Fibroblast of the aortic adventitia (primary cell): Measurements from ENCODE around the gene ASF1A. TPM values are rescaled to one million over a fixed set of nuclear protein-coding genes. Genes with fewer than 3 reads are reported as not detected.

Experiments used
- DNase-seq: peaks from one replicate; pipeline ENCODE4 v3.0.0-alpha.2; 2010; ENCODE audit warnings: low read depth
- H3K4me3 ChIP-seq: 2 replicates; pipeline ENCODE4 v1.5.1; 2011; ENCODE audit warnings: low read depth, mild to moderate bottlenecking, control low read depth, low read length, moderate library complexity
- total RNA-seq: library from RNA; depleted of rRNA; stranded (reverse); fragments of >200 nt; gene quantifications from 2 replicates; pipeline ENCODE4 v1.2.3, GENCODE V29; 2012; ENCODE audit warnings: low replicate concordance
- TF ChIP-seq, protein P1 (sequence below): IDR thresholded peaks from 2 replicates; pipeline ENCODE4 v1.5.1; 2011; ENCODE audit warnings: mild to moderate bottlenecking, low read length, control low read depth, inconsistent platforms; ENCODE audit not compliant: insufficient read depth

The ASF1A gene
- total RNA-seq, 1 donor: 26.1 TPM

DNA sequence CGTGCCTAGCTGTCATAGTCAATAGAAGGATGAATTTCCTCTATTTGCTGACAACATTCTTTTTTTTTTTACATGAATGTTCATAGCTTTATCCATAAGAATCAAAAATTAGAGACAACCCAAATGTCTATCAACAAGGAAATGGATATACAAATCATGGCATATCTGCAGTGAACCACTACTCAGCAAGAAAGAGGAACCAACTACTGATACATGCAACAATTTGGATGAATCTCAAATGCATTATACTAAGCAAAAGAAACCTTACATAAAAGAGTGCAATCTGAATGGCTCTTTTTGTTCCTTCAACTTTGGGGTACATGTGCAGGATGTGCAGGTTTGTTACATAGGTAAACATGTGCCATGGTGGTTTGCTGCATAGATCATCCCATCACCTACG lies 58.7 kb downstream of the ASF1A start:
- DNase-seq: no peak
- TF ChIP-seq, protein P1, sequence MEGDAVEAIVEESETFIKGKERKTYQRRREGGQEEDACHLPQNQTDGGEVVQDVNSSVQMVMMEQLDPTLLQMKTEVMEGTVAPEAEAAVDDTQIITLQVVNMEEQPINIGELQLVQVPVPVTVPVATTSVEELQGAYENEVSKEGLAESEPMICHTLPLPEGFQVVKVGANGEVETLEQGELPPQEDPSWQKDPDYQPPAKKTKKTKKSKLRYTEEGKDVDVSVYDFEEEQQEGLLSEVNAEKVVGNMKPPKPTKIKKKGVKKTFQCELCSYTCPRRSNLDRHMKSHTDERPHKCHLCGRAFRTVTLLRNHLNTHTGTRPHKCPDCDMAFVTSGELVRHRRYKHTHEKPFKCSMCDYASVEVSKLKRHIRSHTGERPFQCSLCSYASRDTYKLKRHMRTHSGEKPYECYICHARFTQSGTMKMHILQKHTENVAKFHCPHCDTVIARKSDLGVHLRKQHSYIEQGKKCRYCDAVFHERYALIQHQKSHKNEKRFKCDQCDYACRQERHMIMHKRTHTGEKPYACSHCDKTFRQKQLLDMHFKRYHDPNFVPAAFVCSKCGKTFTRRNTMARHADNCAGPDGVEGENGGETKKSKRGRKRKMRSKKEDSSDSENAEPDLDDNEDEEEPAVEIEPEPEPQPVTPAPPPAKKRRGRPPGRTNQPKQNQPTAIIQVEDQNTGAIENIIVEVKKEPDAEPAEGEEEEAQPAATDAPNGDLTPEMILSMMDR: no peak
- H3K4me3 ChIP-seq: no peak overlapping the region

DNA sequence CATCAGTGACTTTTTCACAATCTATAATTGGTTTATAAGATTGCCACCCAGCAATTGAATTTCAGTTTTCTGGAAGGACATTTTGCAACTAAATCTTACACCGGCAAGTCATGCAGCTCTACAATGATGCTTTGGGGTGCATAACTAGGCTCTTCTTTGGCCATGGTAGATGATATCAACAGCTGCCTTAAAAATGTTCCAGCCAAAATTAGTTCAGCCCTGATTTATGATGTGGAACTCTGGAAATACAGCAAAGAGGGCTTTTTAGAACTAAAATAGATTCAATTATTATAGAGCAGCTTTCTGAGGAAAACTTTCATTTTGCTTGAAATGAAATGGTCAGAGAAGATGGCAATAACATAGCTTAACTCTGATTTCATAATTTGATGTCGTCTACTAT lies 59.4 kb downstream of the ASF1A start:
- no peak for DNase-seq
- TF ChIP-seq, protein P1: no peak
- H3K4me3 ChIP-seq: no peak overlapping the region

Other genes with a start within 250 kb of the ASF1A start
- 10.8 and 17.1 TPM in 2 replicates for gene CEP85L, start 242.6 kb upstream of the ASF1A start, total RNA-seq
- 11.2 and 11.4 TPM in 2 replicates for gene MCM9, start 41.0 kb downstream of the ASF1A start, total RNA-seq
- gene FAM184A, start 184.5 kb downstream of the ASF1A start, total RNA-seq: 0.74 and 1.9 TPM in 2 replicates